AG04450 (cell line): ENCODE measurements around the gene SPN. TPM values are rescaled to one million over a fixed set of nuclear protein-coding genes. Genes with fewer than 3 reads are reported as not detected.
"Not testable (repeated sequence)": the region's sequence is repeated elsewhere in the genome, so short reads cannot be mapped to it uniquely, and the experiment has no call there.

Experiments
- CTCF ChIA-PET: fragments of 300-600, 350-600 bp; formaldehyde crosslinking; extraction: SDS; loops from one replicate; lab custom pipeline; 2022; ENCODE audit warnings: antibody characterized with exemption, inconsistent platforms; lab: Charles Lee
- POLR2A ChIA-PET: fragments of 350-600 bp; formaldehyde crosslinking; extraction: SDS; loops from one replicate; lab custom pipeline; 2021; ENCODE audit warnings: antibody characterized with exemption, inconsistent platforms; lab: Yijun Ruan, JAX
- DNase-seq: peaks from one replicate; pipeline ENCODE4 v3.0.0-alpha.2; 2011; ENCODE audit warnings: low read depth, low spot score
- H3K27ac ChIP-seq: one replicate; pipeline ENCODE4 v1.5.1; 2012; ENCODE audit warnings: low read depth, low read length, control low read depth
- H3K27me3 ChIP-seq: one replicate; pipeline ENCODE4 v1.6.0; 2012; ENCODE audit warnings: low read length; ENCODE audit not compliant: control insufficient read depth, insufficient read depth
- H3K4me3 ChIP-seq: 2 replicates; pipeline ENCODE4 v1.5.1; 2011; ENCODE audit warnings: mild to moderate bottlenecking, low read depth, low read length, control low read depth
- H3K9me3 ChIP-seq: 2 replicates; pipeline ENCODE4 v1.5.1; 2012; ENCODE audit warnings: low read length; ENCODE audit not compliant: control insufficient read depth, insufficient read depth
- CTCF ChIP-seq: IDR thresholded peaks from 2 replicates; pipeline ENCODE4 v1.5.1; 2011; ENCODE audit warnings: low read depth, low read length, control low read depth, inconsistent platforms
- polyA plus RNA-seq: library from polyadenylated mRNA; depleted of rRNA; stranded (reverse); fragments of >200 nt; gene quantifications from 2 replicates; pipeline ENCODE4 v1.2.3, GENCODE V29; 2011

SPN gene
- polyA plus RNA-seq, 1 experiment: 0.04 TPM

GRCh38 chr16:29687755-29688154, 24.7 kb downstream of the SPN start:
- ChIA-PET CTCF (interaction anchor here (1.0 kb wide), 1 partner anchor 12 kb away, joined by 3 read pairs; no protein-coding TSS in a partner anchor), POLR2A (no interaction called here)
- Histone ChIP-seq H3K9me3 (peaks cover 10% of the 10 kb centered on the region; the same call in 1 of the 2 replicates), H3K4me3 (no peak overlapping the region), H3K27me3 (no peaks in the 10 kb centered on the region), H3K27ac (no peak overlapping the region)
- no peak for TF ChIP-seq CTCF
- no peak for DNase-seq

GRCh38 chr16:29688172-29688571, 25.1 kb downstream of the SPN start:
- no peak overlapping the region for H3K4me3 ChIP-seq
- TF ChIP-seq CTCF: no peak
- H3K27ac ChIP-seq: no peak overlapping the region
- no peak for DNase-seq
- no peaks in the 10 kb centered on the region for H3K27me3 ChIP-seq
- CTCF ChIA-PET: interaction anchor here (1.0 kb wide), 1 partner anchor 12 kb away, joined by 3 read pairs; no protein-coding TSS in a partner anchor
- H3K9me3 ChIP-seq: peaks cover 10% of the 10 kb centered on the region; the same call in 1 of the 2 replicates
- POLR2A ChIA-PET: interaction anchor here (0.7 kb wide), 1 partner anchor 18 kb away, joined by 3 read pairs; no protein-coding TSS in a partner anchor

- H3K9me3 ChIP-seq, POLR2A ChIA-PET, DNase-seq, H3K4me3 ChIP-seq, H3K27me3 ChIP-seq, H3K27ac ChIP-seq: not testable (repeated sequence)
- CTCF ChIA-PET: interaction anchor here (1.1 kb wide), 1 partner anchor 11 kb away, joined by 4 read pairs; no protein-coding TSS in a partner anchor
These were observed 26.7 kb downstream of the SPN start for GRCh38 chr16:29689490-29690351.

GRCh38 chr16:29692606-29693005, 29.6 kb downstream of the SPN start:
- POLR2A ChIA-PET, H3K4me3 ChIP-seq, H3K27me3 ChIP-seq, H3K27ac ChIP-seq, DNase-seq: not testable (repeated sequence)
- H3K9me3 ChIP-seq: peaks cover 14% of the 10 kb centered on the region; the same call in 1 of the 2 replicates
- CTCF ChIA-PET: interaction anchor here (1.6 kb wide), 1 partner anchor 13 kb away, joined by 3 read pairs; no protein-coding TSS in a partner anchor

GRCh38 chr16:29694384-29695195, 31.5 kb downstream of the SPN start:
- ChIA-PET POLR2A (no interaction called here), CTCF (no interaction called here)
- H3K9me3 ChIP-seq: peaks cover 18% of the 10 kb centered on the region
- TF ChIP-seq CTCF: no peak
- H3K27me3 ChIP-seq: peaks cover 4% of the 10 kb centered on the region
- no peak overlapping the region for H3K4me3 ChIP-seq
- DNase-seq: no peak
- H3K27ac ChIP-seq: no peak overlapping the region

- H3K27ac ChIP-seq, DNase-seq, H3K4me3 ChIP-seq, H3K27me3 ChIP-seq, POLR2A ChIA-PET: not testable (repeated sequence)
- peaks cover 22% of the 10 kb centered on the region for H3K9me3 ChIP-seq
- CTCF ChIA-PET: interaction anchor here (0.8 kb wide), 1 partner anchor 153 kb away, joined by 4 read pairs; no protein-coding TSS in a partner anchor
These were observed 32.6 kb downstream of the SPN start for GRCh38 chr16:29695675-29696074.
